ENCODE measurements around the gene PPP1R3G.

Gene PPP1R3G

GRCh38 chr6:5073992-5074391, 11.1 kb upstream of the PPP1R3G start:
- no peak for DNase-seq

GRCh38 chr6:5076931-5077330, 8.2 kb upstream of the PPP1R3G start:
- DNase-seq = no peak

GRCh38 chr6:5078121-5078669, 6.9 kb upstream of the PPP1R3G start:
- DNase-seq = no peak

- no peak for DNase-seq
Measured at GRCh38 chr6:5079692-5080091, 5.4 kb upstream of the PPP1R3G start.

GRCh38 chr6:5080574-5080973, 4.6 kb upstream of the PPP1R3G start:
- DNase-seq = no peak

GRCh38 chr6:5081182-5081581, 4.0 kb upstream of the PPP1R3G start:
- DNase-seq = no peak

- DNase-seq = no peak
Measured at GRCh38 chr6:5081955-5082354, 3.2 kb upstream of the PPP1R3G start.

GRCh38 chr6:5082487-5083306, 2.4 kb upstream of the PPP1R3G start:
- DNase-seq = no peak

- DNase-seq = no peak
Measured at GRCh38 chr6:5083307-5083583, 1.9 kb upstream of the PPP1R3G start.

- no peak for DNase-seq
Measured at GRCh38 chr6:5083813-5084359, 1.3 kb upstream of the PPP1R3G start.

- no peak for DNase-seq
Measured at GRCh38 chr6:5084360-5084780, 771 bp upstream of the PPP1R3G start.

- DNase-seq = no peak
Measured at GRCh38 chr6:5085648-5086293, 630 bp downstream of the PPP1R3G start.

- no peak for DNase-seq
Measured at GRCh38 chr6:5086294-5086890, 1.3 kb downstream of the PPP1R3G start.

- peak; percentile 6 for DNase-seq
Measured at GRCh38 chr6:5087389-5087788, 2.2 kb downstream of the PPP1R3G start.

GRCh38 chr6:5088780-5089179, 3.6 kb downstream of the PPP1R3G start:
- DNase-seq = no peak

GRCh38 chr6:5089481-5090438, 4.6 kb downstream of the PPP1R3G start:
- no peak for DNase-seq

GRCh38 chr6:5090603-5091002, 5.5 kb downstream of the PPP1R3G start:
- no peak for DNase-seq

GRCh38 chr6:5091210-5092069, 6.3 kb downstream of the PPP1R3G start:
- no peak for DNase-seq

GRCh38 chr6:5093231-5094015, 8.3 kb downstream of the PPP1R3G start:
- no peak for DNase-seq

GRCh38 chr6:5094327-5094726, 9.2 kb downstream of the PPP1R3G start:
- DNase-seq = no peak

- DNase-seq = no peak
Measured at GRCh38 chr6:5095236-5095635, 10.1 kb downstream of the PPP1R3G start.
